CD4-positive, alpha-beta T cell (primary cell): ENCODE measurements around the gene KLLN. TPM values are rescaled to one million over a fixed set of nuclear protein-coding genes. Genes with fewer than 3 reads are reported as not detected.
"Not testable (repeated sequence)": the region's sequence is repeated elsewhere in the genome, so short reads cannot be mapped to it uniquely, and the experiment has no call there.

Experiments
- ATAC-seq: fragments of 200-7000 bp; cut with Tn5 transposase; one replicate; pipeline ENCODE4 v1.10.0; 2022; ENCODE audit warnings: mild to moderate bottlenecking; ENCODE audit not compliant: poor library complexity
- CTCF ChIA-PET: fragments of 350-600 bp; sonication (Branson Sonifier 250); formaldehyde crosslinking; loops from one replicate; lab custom pipeline; 2021; ENCODE audit warnings: antibody characterized with exemption, inconsistent platforms; lab: Charles Lee
- POLR2A ChIA-PET: fragments of 350-600 bp; sonication (Branson Sonifier 250); formaldehyde crosslinking; loops from one replicate; lab custom pipeline; 2021; ENCODE audit warnings: antibody characterized with exemption, inconsistent platforms; lab: Charles Lee
- DNase-seq, 14 experiments: peaks; one replicate each; pipeline ENCODE4 v3.0.0-alpha.2; 2013 to 2020; ENCODE audit warnings: mixed read lengths in 2 of 14
- H3K27ac ChIP-seq, 2 donors: one replicate each; pipeline versions ENCODE4 v1.5.1 to v1.7.0; 2013; ENCODE audit warnings: low read length in 2 of 2, low read depth in 1 of 2, mild to moderate bottlenecking in 1 of 2
- H3K27me3 ChIP-seq, 2 experiments: 1 replicate in 1 of 2; 2 replicates in 1 of 2; pipeline versions ENCODE4 v1.6.1 to v1.7.0; 2013; ENCODE audit warnings: low read length in 2 of 2, control low read depth in 1 of 2, mild to moderate bottlenecking in 1 of 2, moderate library complexity in 1 of 2; ENCODE audit not compliant: insufficient read depth in 2 of 2, control insufficient read depth in 1 of 2
- H3K36me3 ChIP-seq: one replicate; pipeline ENCODE4 v1.6.1; 2013; ENCODE audit warnings: low read length, control low read depth; ENCODE audit not compliant: insufficient read depth
- H3K4me1 ChIP-seq: one replicate; pipeline ENCODE4 v1.6.1; 2013; ENCODE audit warnings: low read length, control low read depth; ENCODE audit not compliant: insufficient read depth
- H3K4me3 ChIP-seq: one replicate; pipeline ENCODE4 v1.5.1; 2013; ENCODE audit warnings: mild to moderate bottlenecking, low read length, moderate library complexity
- H3K9me3 ChIP-seq, 2 experiments: 1 replicate in 1 of 2; 2 replicates in 1 of 2; pipeline versions ENCODE4 v1.6.1 to v1.7.0; 2013; ENCODE audit warnings: low read length in 2 of 2, mild to moderate bottlenecking in 2 of 2, control low read depth in 1 of 2, moderate library complexity in 1 of 2; ENCODE audit not compliant: control insufficient read depth in 1 of 2, insufficient read depth in 1 of 2
- H3K27ac Mint-ChIP-seq: one replicate; pipeline ENCODE4 v1.8.0; 2020; ENCODE audit warnings: mixed read lengths
- H3K27me3 Mint-ChIP-seq: one replicate; pipeline ENCODE4 v1.8.0; 2021; ENCODE audit warnings: mixed read lengths
- H3K36me3 Mint-ChIP-seq: one replicate; pipeline ENCODE4 v1.8.0; 2021; ENCODE audit warnings: low read depth, mixed read lengths
- H3K4me1 Mint-ChIP-seq: one replicate; pipeline ENCODE4 v1.8.0; 2021; ENCODE audit warnings: low read depth, mixed read lengths
- H3K4me3 Mint-ChIP-seq: one replicate; pipeline ENCODE4 v1.8.0; 2020; ENCODE audit warnings: mild to moderate bottlenecking, mixed read lengths
- H3K9me3 Mint-ChIP-seq: one replicate; pipeline ENCODE4 v1.8.0; 2020; ENCODE audit warnings: mixed read lengths
- CTCF ChIP-seq: fragments of 200-600 bp; IDR thresholded peaks from one replicate; pipeline ENCODE4 v1.8.0; 2022; ENCODE audit warnings: antibody characterized with exemption, mild to moderate bottlenecking
- intact Hi-C, 2 experiments: fragments of 100-400 bp; cut with DNase I in 1 of 2; cut with micrococcal nuclease in 1 of 2; formaldehyde crosslinking; loops; one replicate each; pipeline versions ENCODE4 v1.15.1 to v1.9.0; 2023 to 2025; cut with DNase I, micrococcal nuclease
- total RNA-seq, 174 experiments: library from RNA in 2 of 174; stranded (reverse) in 2 of 174; gene quantifications; one replicate each; pipeline ENCODE4 v1.2.3 and lab custom pipeline; 2021 to 2026

Gene KLLN
- total RNA-seq, 2 experiments from 2014 or later = 0.33 to 0.36 TPM

- peak overlapping the region; percentile 94 for H3K4me3 ChIP-seq
- Mint-ChIP-seq H3K27me3 (no peaks in the 10 kb centered on the region), H3K4me1 (peaks cover 67% of the 10 kb centered on the region), H3K36me3 (peaks cover 47% of the 10 kb centered on the region), H3K27ac (peak overlapping the region; percentile 88), H3K9me3 (no peaks in the 10 kb centered on the region), H3K4me3 (peak overlapping the region; percentile 96)
- peaks cover 25% of the 10 kb centered on the region for H3K4me1 ChIP-seq
- ATAC-seq = no peak
- no peaks in the 10 kb centered on the region for H3K9me3 ChIP-seq
- H3K27ac ChIP-seq = no peak overlapping the region
- TF ChIP-seq CTCF = no peak
- no peaks in the 10 kb centered on the region for H3K36me3 ChIP-seq
- ChIA-PET POLR2A (interaction anchor here (0.6 to 6.7 kb wide), 6 partner anchors 9 to 521 kb away, joined by 3 to 168 read pairs (median 10); no protein-coding TSS in a partner anchor), CTCF (interaction anchor here (1.0 to 1.6 kb wide), 5 partner anchors 10 to 524 kb away, joined by 3 to 7 read pairs (median 4); no protein-coding TSS in a partner anchor)
- peak in 1 of 14 experiments; percentile 11 for DNase-seq
- H3K27me3 ChIP-seq = no peaks in the 10 kb centered on the region
- intact Hi-C loops = loop anchor here in 1 of 2 experiments (1.0 to 10.0 kb wide), 3 partner anchors 9 to 949 kb away; no protein-coding TSS in a partner anchor
Observed at GRCh38 chr10:87865241-87865881, 2.0 kb upstream of the KLLN start.

- Histone ChIP-seq H3K27me3 (no peaks in the 10 kb centered on the region), H3K36me3 (no peaks in the 10 kb centered on the region), H3K9me3 (no peaks in the 10 kb centered on the region), H3K27ac (peak overlapping the region in 1 of 2 donors; percentile 8), H3K4me1 (peaks cover 27% of the 10 kb centered on the region), H3K4me3 (peak overlapping the region; percentile 94)
- ChIA-PET CTCF (interaction anchor here (3.6 kb wide), 1 partner anchor 46 kb away, joined by 13 read pairs; the partner anchor contains the start of gene ATAD1), POLR2A (interaction anchor here (0.6 to 6.7 kb wide), 12 partner anchors 10 to 1537 kb away, joined by 3 to 168 read pairs (median 20); partner anchors contain the start of genes ATAD1 and RNLS)
- no peak for TF ChIP-seq CTCF
- ATAC-seq = no peak
- Mint-ChIP-seq H3K36me3 (peaks cover 45% of the 10 kb centered on the region), H3K4me1 (peaks cover 65% of the 10 kb centered on the region), H3K9me3 (no peaks in the 10 kb centered on the region), H3K27me3 (no peaks in the 10 kb centered on the region), H3K4me3 (peak overlapping the region; percentile 96), H3K27ac (peak overlapping the region; percentile 88)
- DNase-seq = no peak
- intact Hi-C loops = loop anchor here (1.0 to 10.0 kb wide), 7 partner anchors 10 to 950 kb away; partner anchors contain the start of gene ATAD1 (in 1 of the 2)
Observed at GRCh38 chr10:87864496-87865059, 1.2 kb upstream of the KLLN start.

- Mint-ChIP-seq H3K4me3 (peak overlapping the region; percentile 96), H3K36me3 (peaks cover 45% of the 10 kb centered on the region), H3K4me1 (peaks cover 61% of the 10 kb centered on the region), H3K27ac (peak overlapping the region; percentile 88)
- H3K27me3 Mint-ChIP-seq, ATAC-seq, H3K9me3 ChIP-seq, H3K36me3 ChIP-seq, H3K9me3 Mint-ChIP-seq, H3K27me3 ChIP-seq: not testable (repeated sequence)
- intact Hi-C loops = loop anchor here (2.0 to 10.0 kb wide), 8 partner anchors 47 to 951 kb away; partner anchors contain the start of gene ATAD1 (in 1 of the 2)
- ChIA-PET CTCF (interaction anchor here (3.6 kb wide), 1 partner anchor 45 kb away, joined by 13 read pairs; the partner anchor contains the start of gene ATAD1), POLR2A (interaction anchor here (0.6 to 6.7 kb wide), 19 partner anchors 7 to 1537 kb away, joined by 3 to 168 read pairs (median 14); partner anchors contain the start of genes ATAD1 and RNLS)
- Histone ChIP-seq H3K4me1 (peaks cover 23% of the 10 kb centered on the region), H3K27ac (peak overlapping the region in 1 of 2 donors; percentile 84), H3K4me3 (peak overlapping the region; percentile 94)
- peak in 11 of 14 experiments; percentile 2 to 62 (median 23) for DNase-seq
Observed at GRCh38 chr10:87863951-87864495, 690 bp upstream of the KLLN start.
